Duodenal mucosa (tissue), 2 donors: ENCODE results near the gene PHF5A.
"Not testable (repeated sequence)": the region's sequence is repeated elsewhere in the genome, so short reads cannot be mapped to it uniquely, and the experiment has no call there.

Experiments
- H3K27ac ChIP-seq: one replicate; pipeline ENCODE4 v1.7.0; 2013; ENCODE audit warnings: low read depth, low read length
- H3K27me3 ChIP-seq, 2 donors: one replicate each; pipeline ENCODE4 v1.7.0; 2013; ENCODE audit warnings: low read length in 2 of 2, control low read depth in 1 of 2; ENCODE audit not compliant: insufficient read depth in 2 of 2, control insufficient read depth in 1 of 2
- H3K36me3 ChIP-seq, 2 donors: one replicate each; pipeline ENCODE4 v1.7.0; 2013; ENCODE audit warnings: low read length in 2 of 2, control low read depth in 1 of 2; ENCODE audit not compliant: insufficient read depth in 2 of 2, control insufficient read depth in 1 of 2
- H3K4me1 ChIP-seq, 2 donors: one replicate each; pipeline ENCODE4 v1.7.0; 2013; ENCODE audit warnings: low read length in 2 of 2, control low read depth in 1 of 2; ENCODE audit not compliant: insufficient read depth in 2 of 2, control insufficient read depth in 1 of 2
- H3K4me3 ChIP-seq, 2 donors: one replicate each; pipeline ENCODE4 v1.7.0; 2013; ENCODE audit warnings: low read length in 2 of 2, low read depth in 1 of 2
- H3K9ac ChIP-seq, 2 donors: one replicate each; pipeline ENCODE4 v1.7.0; 2013; ENCODE audit warnings: low read length in 2 of 2, low read depth in 1 of 2
- H3K9me3 ChIP-seq, 2 donors: one replicate each; pipeline ENCODE4 v1.7.0; 2013; ENCODE audit warnings: low read length in 2 of 2, control low read depth in 1 of 2; ENCODE audit not compliant: control insufficient read depth in 1 of 2

The PHF5A gene

DNA sequence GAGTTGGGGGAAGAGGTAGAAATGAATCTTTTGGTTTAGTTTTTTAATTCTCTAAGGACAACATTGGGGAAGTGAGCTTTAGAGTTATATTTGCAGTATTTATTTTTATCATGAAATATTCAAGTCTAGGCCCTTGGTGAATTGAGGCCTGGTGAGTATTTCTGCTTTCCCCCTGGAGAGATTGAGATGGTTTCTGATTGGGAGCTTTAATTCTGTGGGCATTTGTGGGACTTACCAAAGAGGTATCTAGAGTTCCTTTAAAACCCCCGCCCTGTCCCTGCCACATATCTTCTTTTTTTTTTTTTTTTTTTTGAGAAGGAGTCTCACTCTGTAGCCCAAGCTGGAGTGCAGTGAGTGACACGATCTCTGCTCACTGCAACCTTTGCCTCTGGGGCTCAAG, 10.0 kb upstream of the PHF5A start:
- Histone ChIP-seq H3K4me3 (no peak overlapping the region), H3K9ac (no peak overlapping the region), H3K4me1 (peaks cover 12 to 31% of the 10 kb centered on the region in 2 donors), H3K9me3 (no peaks in the 10 kb centered on the region), H3K27me3 (no peaks in the 10 kb centered on the region), H3K36me3 (peaks cover 0 to 22% of the 10 kb centered on the region in 2 donors), H3K27ac (peak overlapping the region; percentile 2)

DNA sequence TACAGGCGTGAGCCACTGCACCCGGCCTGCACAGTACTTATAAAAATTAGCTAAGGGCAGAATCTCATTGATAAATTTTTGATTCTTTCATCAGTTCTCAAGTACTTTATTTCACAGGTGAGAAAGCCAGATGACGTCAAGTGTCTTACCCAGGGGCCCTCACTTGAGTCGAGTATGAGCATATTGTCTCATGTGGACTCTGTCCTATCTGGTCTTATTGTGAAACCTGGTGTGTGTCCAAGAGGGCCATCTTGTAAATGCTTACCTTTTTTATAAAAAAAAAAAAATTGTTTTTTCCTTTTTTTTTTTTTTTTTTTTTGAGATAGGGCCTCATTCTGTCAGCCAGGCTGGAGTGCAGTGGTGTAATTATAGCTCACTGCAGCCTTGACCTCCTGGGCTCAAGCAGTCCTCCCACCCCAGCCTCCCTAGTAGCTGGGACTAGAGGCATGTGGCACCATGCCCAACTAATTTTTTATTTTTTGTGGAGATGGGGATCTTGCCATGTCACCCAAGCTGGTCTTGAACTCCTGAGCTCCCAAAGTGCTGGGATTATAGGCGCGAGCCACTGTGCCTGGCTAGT, 6.5 kb upstream of the PHF5A start:
- H3K4me3 ChIP-seq, result no peak overlapping the region
- H3K27ac ChIP-seq, result no peak overlapping the region
- no peaks in the 10 kb centered on the region for H3K9me3 ChIP-seq
- peaks cover 20 to 44% of the 10 kb centered on the region in 2 donors for H3K4me1 ChIP-seq
- H3K9ac ChIP-seq, result no peak overlapping the region
- peaks cover 6 to 22% of the 10 kb centered on the region in 2 donors for H3K36me3 ChIP-seq
- no peaks in the 10 kb centered on the region for H3K27me3 ChIP-seq

DNA sequence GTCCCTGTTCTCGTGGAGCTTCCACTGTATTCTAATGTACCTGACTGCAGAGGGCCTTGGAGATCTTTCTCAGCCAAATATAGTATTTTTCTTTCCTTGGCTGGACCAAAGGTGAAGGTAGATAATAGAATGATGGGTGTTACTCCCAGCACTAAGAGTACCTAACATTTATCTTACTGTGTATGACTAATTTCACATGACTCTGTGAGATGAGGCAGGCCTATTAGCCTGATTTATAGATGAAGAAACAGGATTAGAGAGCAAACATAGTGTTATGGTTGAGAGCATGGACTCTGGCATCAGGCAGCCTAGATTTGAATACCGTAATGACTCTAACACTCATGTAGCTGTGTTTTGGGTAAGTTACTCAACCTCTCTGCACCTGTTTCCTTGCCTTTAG, 3.1 kb upstream of the PHF5A start:
- H3K9me3 ChIP-seq, result no peaks in the 10 kb centered on the region
- peaks cover 35 to 48% of the 10 kb centered on the region in 2 donors for H3K4me1 ChIP-seq
- no peak overlapping the region for H3K27ac ChIP-seq
- peak overlapping the region in 1 of 2 donors; percentile 46 for H3K4me3 ChIP-seq
- H3K9ac ChIP-seq, result peak overlapping the region in 1 of 2 donors; percentile 99
- no peaks in the 10 kb centered on the region for H3K27me3 ChIP-seq
- peaks cover 9 to 22% of the 10 kb centered on the region in 2 donors for H3K36me3 ChIP-seq

DNA sequence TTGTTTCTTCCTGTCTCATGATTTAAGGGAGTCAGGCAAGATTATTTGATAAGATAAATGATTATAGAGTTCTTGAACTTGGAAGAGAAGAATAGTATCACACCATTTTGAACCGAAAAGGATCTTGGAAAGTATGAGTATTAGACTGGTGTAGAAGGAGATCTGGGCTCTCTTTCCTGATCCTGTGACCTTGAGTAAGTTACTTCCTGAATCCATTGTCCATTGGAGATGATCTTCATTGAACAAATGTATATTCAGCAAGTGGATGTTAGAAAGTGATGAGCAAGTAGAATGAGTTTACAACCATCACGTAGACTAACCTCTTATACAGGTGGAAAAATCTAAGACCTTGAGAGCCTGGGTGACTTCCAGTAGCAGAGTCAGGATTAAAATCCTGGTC, 2.4 kb upstream of the PHF5A start:
- Histone ChIP-seq H3K9ac (peak overlapping the region; percentile 54 to 99), H3K4me1 (peaks cover 35 to 48% of the 10 kb centered on the region in 2 donors), H3K4me3 (peak overlapping the region; percentile 14 to 46), H3K27me3 (no peaks in the 10 kb centered on the region), H3K9me3 (no peaks in the 10 kb centered on the region), H3K36me3 (peaks cover 16 to 29% of the 10 kb centered on the region in 2 donors), H3K27ac (peak overlapping the region; percentile 63)

DNA sequence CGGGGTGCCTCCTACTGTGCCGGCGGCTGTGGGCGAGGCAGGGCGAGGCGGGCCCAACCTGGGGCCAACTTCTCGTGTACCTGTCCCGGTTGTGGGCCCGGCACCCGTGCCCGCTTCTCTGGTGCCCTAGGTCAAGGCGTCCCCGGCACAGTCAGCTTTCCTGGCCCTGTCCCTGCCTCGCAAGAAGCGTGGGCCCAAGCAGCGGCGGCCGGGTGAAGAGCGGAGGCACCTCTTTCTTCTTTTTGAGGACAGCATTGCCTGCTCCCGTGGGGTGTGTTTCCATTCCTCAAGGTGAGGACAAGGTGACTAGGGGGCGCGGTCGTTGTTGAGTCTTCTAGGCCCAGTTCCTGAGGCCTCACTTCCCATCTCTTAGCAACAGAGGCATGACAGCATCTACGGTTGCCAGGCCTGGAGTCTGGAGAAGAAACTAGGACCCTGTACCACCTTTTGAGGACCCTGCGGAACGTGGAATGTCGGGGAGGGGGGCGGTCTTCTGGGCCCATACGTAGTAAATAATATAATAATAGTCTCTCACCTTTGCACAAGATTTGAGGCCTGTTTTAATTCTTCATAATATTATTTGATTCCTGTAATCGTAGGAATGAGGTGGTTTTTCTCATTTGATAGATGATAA, 843 bp upstream of the PHF5A start:
- Histone ChIP-seq H3K36me3 (peaks cover 28 to 44% of the 10 kb centered on the region in 2 donors), H3K4me1 (peaks cover 35 to 48% of the 10 kb centered on the region in 2 donors), H3K4me3 (peak overlapping the region; percentile 93 to 95), H3K27me3 (no peaks in the 10 kb centered on the region), H3K9ac (peak overlapping the region; percentile 60 to 99), H3K27ac (peak overlapping the region; percentile 98), H3K9me3 (no peaks in the 10 kb centered on the region)

DNA sequence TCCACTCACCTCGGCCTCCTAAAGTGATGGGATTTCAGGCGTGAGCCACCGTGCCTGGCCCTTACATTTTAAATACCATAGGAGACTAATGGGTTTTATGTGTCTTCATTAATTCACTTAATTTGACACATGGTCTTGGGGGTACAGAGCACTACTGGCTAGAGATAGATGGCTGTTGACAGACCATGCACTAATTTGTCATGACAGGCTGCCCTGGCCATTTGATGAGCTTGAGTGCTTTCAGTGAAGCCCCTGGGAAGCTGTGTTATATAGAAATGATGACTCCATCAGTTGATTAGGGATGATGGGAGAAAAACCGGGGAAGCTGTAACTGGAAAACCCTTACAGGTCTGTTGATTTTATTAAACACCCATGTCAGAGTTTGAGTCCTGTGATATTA, 6.6 kb downstream of the PHF5A start:
- H3K9ac ChIP-seq, result no peak overlapping the region
- peaks cover 44 to 69% of the 10 kb centered on the region in 2 donors for H3K36me3 ChIP-seq

DNA sequence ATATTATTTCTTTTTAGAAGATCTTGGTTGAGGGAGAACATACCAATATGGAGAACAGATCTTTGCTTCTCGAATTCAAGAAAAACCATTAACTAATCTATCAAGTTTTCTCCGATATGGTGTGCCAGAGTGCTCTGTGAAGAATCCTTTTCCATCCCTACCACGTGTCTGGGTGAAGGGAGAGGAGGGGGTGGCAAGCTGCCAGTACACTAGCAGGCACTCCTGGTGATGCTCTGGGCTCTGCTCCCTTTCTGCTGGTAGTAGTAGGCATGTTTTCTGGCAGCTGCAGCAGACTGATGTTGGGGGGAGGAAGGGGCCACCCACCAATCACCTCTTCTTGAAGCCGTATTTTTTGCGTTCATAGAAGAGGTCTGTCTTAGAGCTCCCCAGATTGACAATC, 8.4 kb downstream of the PHF5A start:
- peaks cover 31 to 52% of the 10 kb centered on the region in 2 donors for H3K36me3 ChIP-seq
- H3K9ac ChIP-seq, H3K27me3 ChIP-seq, H3K4me3 ChIP-seq, H3K4me1 ChIP-seq, H3K27ac ChIP-seq, H3K9me3 ChIP-seq: not testable (repeated sequence)

More for the DNA sequence above, 6.6 kb downstream of the PHF5A start:
- H3K4me1 ChIP-seq, result peaks cover 0 to 6% of the 10 kb centered on the region in 2 donors
- H3K4me3 ChIP-seq, result no peak overlapping the region
- no peaks in the 10 kb centered on the region for H3K27me3 ChIP-seq
- H3K9me3 ChIP-seq, result no peaks in the 10 kb centered on the region
- H3K27ac ChIP-seq, result no peak overlapping the region

DNA sequence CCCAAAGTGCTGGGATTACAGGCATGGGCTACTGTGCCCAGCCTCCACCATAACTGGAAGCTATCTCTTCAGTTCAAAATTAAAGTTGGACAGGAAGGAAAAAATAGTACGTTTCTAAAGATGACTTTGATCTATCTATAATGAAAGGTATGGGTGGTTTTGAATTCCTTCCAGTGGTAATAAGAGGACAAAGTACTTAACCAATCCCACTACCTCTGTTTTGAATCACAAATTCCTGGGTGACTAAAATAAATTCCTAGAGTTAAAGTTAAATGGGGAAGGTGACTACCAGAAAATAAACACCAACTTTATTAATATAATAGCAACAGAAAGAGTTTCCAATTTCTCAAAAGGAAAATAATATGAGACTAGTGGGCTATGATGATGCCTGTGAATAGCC, 9.1 kb downstream of the PHF5A start:
- H3K27me3 ChIP-seq, result no peaks in the 10 kb centered on the region
- no peaks in the 10 kb centered on the region for H3K9me3 ChIP-seq
- peaks cover 24 to 45% of the 10 kb centered on the region in 2 donors for H3K36me3 ChIP-seq
- no peak overlapping the region for H3K4me3 ChIP-seq
- no peak overlapping the region for H3K27ac ChIP-seq
- H3K4me1 ChIP-seq, result peaks cover 0 to 6% of the 10 kb centered on the region in 2 donors
- H3K9ac ChIP-seq, result no peak overlapping the region

DNA sequence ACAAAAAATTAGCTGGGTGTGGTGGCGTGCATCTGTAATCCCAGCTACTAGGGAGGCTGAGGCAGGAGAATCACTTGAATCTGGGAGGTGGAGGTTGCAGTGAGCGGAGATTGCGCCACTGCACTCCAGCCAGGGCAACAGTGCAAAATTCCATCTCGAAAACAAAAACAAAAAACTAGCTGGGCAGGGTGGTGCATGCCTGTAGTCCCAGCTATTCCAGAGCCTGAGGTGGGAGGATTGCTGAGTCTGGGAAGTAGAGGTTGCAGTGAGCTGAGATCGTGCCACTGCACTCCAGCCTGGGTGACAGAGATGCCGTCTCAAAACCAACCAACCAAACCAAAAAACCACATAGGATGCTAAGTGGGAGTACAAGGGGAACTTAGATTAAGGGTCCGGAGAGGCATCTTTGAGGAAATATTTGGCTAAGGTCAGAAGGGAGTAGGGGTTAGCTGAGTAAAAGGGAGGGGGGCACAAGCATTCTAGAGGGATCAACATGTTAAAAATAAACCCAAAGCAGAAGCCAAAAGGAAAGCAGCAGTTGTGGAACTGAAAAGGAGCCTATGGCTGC, 10.2 kb downstream of the PHF5A start:
- H3K36me3 ChIP-seq, result peaks cover 16 to 34% of the 10 kb centered on the region in 2 donors
- H3K27ac ChIP-seq, result no peak overlapping the region
- H3K4me1 ChIP-seq, result peaks cover 0 to 6% of the 10 kb centered on the region in 2 donors
- no peak overlapping the region for H3K9ac ChIP-seq
- H3K9me3 ChIP-seq, result no peaks in the 10 kb centered on the region
- H3K4me3 ChIP-seq, result no peak overlapping the region
- H3K27me3 ChIP-seq, result no peaks in the 10 kb centered on the region

DNA sequence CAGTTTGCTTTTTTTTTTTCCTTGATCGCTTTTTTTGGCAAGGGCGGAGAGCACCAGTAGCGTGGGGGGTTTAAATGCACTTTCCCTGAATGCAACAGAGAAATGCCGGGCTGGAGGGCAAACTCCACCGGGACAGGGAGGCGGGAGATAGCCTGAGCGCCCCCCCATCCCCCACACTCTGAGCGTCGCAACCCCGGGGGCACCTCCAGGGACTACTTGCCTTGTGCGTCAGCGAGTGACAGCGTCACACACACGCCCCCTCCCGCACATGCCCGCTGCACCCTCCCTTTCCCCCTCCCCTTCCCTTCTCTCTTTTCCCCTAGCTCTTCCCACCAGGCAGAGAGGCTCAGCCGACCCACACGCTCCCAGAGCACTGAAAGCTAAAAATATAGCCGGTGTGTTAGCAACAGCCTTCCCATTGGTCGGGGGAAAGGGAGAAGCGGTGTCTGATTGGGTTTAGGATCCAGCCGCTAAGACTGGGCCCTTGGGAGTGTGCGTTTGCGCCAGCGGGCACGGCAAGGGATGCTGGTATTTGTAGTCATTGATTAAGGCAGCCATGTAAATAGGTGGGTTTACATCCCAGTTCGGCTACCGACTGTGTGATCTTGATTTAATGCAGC, 20.2 kb downstream of the PHF5A start:
- Histone ChIP-seq H3K4me3 (peak overlapping the region; percentile 96 to 97), H3K27me3 (no peaks in the 10 kb centered on the region), H3K4me1 (peaks cover 11% of the 10 kb centered on the region in 2 donors), H3K9me3 (no peaks in the 10 kb centered on the region), H3K27ac (peak overlapping the region; percentile 99), H3K9ac (peak overlapping the region; percentile 96 to 97), H3K36me3 (peaks cover 0 to under 1% of the 10 kb centered on the region in 2 donors)
